Right ventricle myocardium inferior (tissue), 1 donor: ENCODE results near the gene THAP6. TPM values are rescaled to one million over a fixed set of nuclear protein-coding genes. Genes with fewer than 3 reads are reported as not detected.
"Not testable (repeated sequence)": the region's sequence is repeated elsewhere in the genome, so short reads cannot be mapped to it uniquely, and the experiment has no call there.

Experiments
- ATAC-seq: fragments of 200-7000 bp; cut with Tn5 transposase; one replicate; pipeline ENCODE4 v1.9.1; 2020; ENCODE audit warnings: mild to moderate bottlenecking, moderate library complexity
- DNase-seq: peaks from one replicate; pipeline ENCODE4 v3.0.0; 2021; ENCODE audit errors: missing footprints
- intact Hi-C: fragments of 100-400 bp; cut with DNase I; formaldehyde crosslinking; loops from one replicate; pipeline ENCODE4 v1.11.0; 2022
- long read RNA-seq: library from polyadenylated mRNA; unstranded; transcript quantifications from one replicate; pipeline ENCODE4 v2.0.0, GENCODE V29; 2021
- total RNA-seq: library from RNA; stranded (reverse); fragmentation: NEBNext Ultra II Directional; extraction: Animal tissue kit (Norgen Biotek cat#: 25700); gene quantifications from one replicate; pipeline ENCODE4 v1.2.1, GENCODE V29; 2021
- donor health status: DM: no; HTN: yes; CAD: no; lungs with severe emphysema.

THAP6 gene, protein sequence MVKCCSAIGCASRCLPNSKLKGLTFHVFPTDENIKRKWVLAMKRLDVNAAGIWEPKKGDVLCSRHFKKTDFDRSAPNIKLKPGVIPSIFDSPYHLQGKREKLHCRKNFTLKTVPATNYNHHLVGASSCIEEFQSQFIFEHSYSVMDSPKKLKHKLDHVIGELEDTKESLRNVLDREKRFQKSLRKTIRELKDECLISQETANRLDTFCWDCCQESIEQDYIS
- 20.8 TPM for total RNA-seq
- long read RNA-seq, partial matches to known transcripts: 0 of 5 reads
- long read RNA-seq, other reads (novel, unspliced or antisense): 3 of 5 reads

DNA sequence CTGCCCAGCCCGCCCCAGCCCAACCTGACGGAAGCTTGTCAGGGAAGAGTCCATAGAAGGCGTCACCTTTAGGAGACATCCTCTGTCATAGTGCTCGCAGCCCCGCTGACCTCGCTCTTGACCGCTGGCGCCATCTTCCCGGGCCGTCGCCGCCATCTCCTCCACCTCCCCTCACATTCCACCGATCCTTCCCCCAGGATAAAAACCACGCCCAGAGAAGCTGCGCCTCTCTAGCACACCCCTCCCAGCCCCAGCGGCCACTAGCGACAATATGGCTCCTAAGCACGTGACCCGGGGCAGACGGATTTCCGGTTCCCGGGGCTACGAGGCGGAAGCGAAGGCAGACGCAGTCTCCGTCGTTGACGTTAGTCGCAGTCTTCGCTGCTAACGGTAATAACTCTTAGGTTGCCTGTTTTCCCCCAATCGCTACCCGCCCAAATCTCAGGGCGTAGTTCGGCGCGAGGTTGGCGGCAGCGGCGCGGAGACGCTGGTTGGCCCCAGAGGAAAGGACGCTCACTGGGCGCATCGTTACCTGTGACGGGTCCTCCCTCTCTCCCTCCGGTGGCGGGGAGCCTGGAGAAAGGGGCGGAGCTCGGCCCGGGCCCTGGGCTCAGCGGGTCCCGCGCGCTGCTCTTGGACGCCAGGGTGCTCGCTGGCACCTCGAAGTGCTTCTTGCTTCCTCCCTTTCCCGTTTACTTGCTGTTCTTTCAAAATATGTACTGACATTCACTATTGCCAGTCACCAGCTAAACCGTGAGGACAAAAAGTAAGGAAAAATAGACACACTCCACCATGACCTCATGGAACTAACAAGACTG is at the start of gene THAP6, which contains the start of gene RCHY1:
THAP6 (plus strand) TSS at position 343 of the 818 bp plus-strand sequence. CDS start 980 bp downstream, outside the sequence.
RCHY1 (minus strand) TSS at position 273 of the 818 bp plus-strand sequence; CDS start at position 156, 117 bp downstream.
- DNase-seq: peak; percentile 98
- ATAC-seq: peak; percentile 98
- intact Hi-C loops: loop anchor here (5.0 kb wide), 1 partner anchor 158 kb away; the partner anchor contains the start of gene G3BP2

DNA sequence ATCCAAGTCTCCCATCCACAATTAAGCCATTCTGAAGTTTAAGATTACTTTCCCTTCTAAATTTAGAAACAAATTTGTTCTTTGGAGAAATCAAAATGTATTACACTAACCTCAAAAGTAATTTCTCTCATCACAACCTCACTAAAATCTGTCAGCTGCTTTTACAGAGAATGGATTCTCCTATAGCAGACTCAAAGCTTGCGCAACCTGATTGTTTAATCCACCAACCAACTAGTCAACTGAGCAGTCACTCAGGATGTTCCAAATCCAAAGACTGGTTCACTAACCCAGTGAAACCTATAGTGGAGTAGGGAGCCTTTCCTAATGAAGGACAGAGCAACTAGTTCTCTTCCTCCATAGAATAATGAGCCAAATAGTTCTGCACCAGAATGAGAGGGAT is 44.4 kb upstream of the THAP6 start:
- no peak for ATAC-seq

DNA sequence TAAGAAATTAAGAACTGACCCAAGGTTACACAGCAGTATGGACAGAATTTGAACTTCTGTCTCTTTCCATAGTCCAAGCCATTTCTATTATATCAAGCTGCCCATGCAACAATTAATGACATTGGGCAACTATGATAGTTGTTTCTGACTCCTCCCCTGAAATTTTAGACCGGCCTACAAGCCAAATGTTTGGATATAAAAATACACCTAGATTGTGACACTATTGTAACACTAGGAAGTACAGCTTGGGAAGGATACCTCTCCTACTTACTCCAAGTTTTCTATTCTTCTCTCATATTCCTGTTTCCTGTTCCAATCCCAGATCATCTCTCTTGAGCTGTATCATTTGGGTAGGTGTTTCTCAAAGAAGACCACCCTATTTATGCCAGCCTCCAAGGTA is 43.5 kb upstream of the THAP6 start:
- intact Hi-C loops: loop anchor here (5.0 kb wide), 1 partner anchor 538 kb away; the partner anchor contains the start of gene PARM1
- DNase-seq: no peak

More for the DNA sequence above, 44.4 kb upstream of the THAP6 start:
- intact Hi-C loops: loop anchor here (5.0 kb wide), 1 partner anchor 538 kb away; the partner anchor contains the start of gene PARM1
- DNase-seq: no peak

DNA sequence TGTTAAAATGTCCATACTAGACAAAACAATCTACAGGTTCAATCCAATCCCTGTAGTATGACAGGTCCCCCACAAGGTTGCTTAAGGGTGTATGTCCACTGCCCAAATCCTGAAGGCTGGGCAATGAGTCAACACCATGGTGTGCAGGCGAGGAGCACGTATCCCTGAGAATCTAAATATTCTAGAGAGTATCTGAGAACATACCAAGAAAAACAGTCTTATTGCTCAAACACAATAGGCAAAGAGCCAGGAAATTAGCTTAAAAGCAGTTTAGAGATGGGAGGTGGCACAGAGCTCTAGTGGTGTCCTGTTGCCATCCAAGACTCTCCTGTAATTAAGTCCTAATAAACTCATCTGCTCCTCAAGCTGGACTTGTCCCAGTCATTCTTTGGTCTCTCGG is 37.1 kb upstream of the THAP6 start:
- intact Hi-C loops: no loop called here
- DNase-seq: no peak
- ATAC-seq: no peak

More for the DNA sequence above, 43.5 kb upstream of the THAP6 start:
- ATAC-seq: no peak

DNA sequence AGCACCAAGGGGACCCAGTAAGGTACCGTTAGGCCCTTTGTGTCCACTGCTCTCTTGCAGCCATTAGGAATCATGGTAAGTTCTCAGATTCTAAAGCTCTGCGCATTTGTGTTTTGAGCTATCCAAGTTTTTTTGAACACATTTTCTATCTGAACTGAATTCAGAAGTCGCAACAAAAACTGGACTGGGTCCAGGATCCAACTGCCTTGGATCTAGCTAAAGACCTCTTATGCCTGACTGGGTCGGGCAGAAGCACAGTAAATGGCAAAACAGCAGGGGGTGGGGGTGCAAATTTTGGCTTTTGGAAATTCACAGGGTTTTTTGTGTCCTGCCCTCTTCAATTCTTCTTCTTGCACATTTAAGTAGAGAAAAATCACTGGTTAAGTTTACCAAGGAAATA is 30.1 kb upstream of the THAP6 start:
- intact Hi-C loops: no loop called here

DNA sequence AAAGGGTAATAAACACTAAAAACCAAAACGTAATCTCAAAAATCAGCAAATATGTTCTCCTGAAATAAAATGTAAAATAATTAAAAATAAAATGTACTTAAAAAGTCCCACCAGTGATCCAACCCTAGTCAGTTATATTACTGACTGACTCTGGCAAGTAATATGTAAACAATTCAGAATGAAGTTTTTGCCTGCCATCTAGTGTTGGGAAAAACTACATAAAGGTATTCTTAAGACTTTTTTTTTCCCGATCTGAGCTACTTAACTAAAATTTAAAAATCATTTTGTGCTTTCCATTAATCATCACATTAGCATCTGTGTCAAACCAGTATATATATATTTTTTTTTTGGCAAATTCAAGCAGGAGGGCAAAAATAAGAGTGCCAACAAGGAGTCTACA is 24.1 kb upstream of the THAP6 start:
- ATAC-seq (no peak), DNase-seq (no peak)
- intact Hi-C loops: loop anchor here (10.0 kb wide), 1 partner anchor 615 kb away; no protein-coding TSS in a partner anchor

More for the DNA sequence above, 30.1 kb upstream of the THAP6 start:
- no peak for ATAC-seq
- no peak for DNase-seq

DNA sequence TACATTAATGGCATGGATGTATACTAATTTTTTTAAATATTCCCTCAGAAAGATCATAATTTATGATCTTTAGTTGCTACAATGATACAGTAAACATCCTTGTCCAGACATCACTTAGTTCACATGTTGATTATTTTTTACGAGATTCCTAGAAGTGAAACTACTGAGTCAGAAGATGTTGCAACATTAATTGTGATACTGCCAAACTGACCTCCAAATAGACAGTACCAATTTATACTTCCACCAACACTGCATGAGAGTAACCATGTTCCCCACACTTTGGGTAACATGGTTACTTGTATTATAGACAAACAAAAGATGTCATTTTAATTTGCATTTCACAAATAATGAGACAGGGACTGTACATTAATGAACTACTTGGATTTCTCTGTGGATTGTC is 19.7 kb upstream of the THAP6 start:
- ATAC-seq: peak; percentile 65
- intact Hi-C loops: loop anchor here (10.0 kb wide), 1 partner anchor 620 kb away; no protein-coding TSS in a partner anchor
- no peak for DNase-seq

DNA sequence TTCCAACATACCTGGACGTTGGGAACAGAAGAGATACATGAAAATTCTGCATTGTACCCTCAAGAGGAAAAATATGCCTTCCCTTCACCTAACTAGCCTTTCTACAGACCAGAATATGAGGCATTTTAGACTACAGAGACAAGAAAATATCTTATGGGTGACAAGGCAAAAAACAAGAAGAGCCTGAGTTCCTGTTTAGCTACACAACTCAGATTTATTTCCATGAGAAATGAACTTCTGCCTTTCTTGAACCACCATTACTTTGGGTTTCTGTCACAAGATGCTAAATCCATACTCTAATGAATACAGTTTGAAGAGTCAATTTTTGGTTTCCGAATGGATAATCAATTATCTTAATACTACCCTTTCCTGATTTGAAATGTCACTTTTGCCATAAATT is 18.8 kb upstream of the THAP6 start:
- DNase-seq: no peak
- no peak for ATAC-seq
- intact Hi-C loops: loop anchor here (10.0 kb wide), 1 partner anchor 621 kb away; no protein-coding TSS in a partner anchor

DNA sequence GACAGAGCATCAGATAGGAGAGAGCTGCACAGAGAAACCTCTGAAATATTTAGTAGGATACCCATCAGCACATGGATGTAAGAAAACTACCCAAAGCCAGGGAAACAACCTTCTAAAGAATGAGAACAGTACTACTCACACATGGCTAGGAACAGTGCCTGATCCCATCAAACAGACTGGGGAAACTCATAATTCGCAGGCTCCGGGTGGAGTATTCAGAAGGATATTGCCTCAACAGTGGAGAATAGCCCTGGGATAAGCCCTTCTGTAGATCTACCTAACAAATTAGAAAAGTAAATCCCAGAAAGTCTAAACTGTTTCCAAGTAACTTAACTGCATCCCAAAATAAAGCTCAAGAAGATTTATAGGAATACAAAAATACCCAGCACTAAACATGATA is 17.9 kb upstream of the THAP6 start:
- DNase-seq (no peak), ATAC-seq (no peak)
- intact Hi-C loops: loop anchor here (10.0 kb wide), 1 partner anchor 622 kb away; no protein-coding TSS in a partner anchor

DNA sequence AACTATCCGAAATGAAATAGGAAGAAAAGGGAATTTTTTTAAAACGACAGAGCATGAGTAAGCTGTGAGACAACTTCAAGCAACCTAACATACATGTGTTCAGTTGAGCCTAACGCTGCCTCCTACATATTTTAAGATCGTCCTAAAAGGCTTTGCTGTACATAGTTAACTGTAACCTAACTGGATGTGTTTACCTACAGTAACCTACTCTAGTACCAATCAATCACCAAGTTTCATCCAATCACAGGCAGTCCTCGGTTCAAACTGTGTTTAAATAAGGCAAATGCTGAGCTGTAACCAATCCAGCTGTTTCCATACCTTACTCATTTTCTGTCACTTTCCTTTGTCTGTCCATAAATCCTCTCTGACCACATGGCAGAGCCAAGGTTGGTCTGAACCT is 17.1 kb upstream of the THAP6 start:
- no peak for ATAC-seq
- no peak for DNase-seq
- intact Hi-C loops: loop anchor here (10.0 kb wide), 1 partner anchor 622 kb away; no protein-coding TSS in a partner anchor

DNA sequence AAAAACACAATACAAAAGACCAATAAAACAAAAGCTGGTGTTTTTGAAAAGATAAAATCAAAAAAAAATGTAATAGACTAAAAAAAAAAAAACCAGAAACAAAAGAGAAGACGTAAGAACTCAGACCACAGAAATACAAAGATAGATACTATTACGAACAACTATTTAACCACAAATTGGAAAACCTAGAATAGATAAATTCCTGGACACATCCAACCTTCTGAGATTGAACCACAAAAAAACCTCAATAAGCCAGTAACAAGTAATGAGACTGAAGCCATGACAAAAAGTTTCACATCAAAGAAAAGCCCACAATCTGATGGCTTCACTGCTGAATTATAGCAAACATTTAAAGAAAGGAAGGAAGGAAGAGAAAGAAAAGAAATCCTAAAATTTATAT is 16.2 kb upstream of the THAP6 start:
- intact Hi-C loops: loop anchor here (10.0 kb wide), 1 partner anchor 623 kb away; no protein-coding TSS in a partner anchor
- DNase-seq: no peak
- no peak for ATAC-seq

DNA sequence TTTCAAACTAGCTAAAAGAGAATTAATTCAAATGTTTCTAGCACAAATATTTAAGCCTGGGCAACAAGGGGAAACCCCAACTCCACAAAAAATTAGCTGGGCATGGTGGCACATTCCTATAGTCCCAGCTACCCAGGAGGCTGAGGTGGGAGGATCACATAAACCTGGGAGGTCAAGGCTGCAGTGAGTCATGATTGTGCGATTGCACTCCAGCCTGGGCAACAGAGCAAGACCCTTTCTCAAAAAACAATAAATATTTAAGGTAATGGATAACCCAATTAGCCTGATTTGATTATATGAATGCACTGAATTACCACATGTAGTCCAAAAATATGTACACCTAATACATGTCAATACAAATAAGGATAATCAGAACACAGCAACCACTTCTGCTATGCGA is 14.4 kb upstream of the THAP6 start:
- intact Hi-C loops: loop anchor here (10.0 kb wide), 1 partner anchor 625 kb away; no protein-coding TSS in a partner anchor
- DNase-seq: no peak
- no peak for ATAC-seq

DNA sequence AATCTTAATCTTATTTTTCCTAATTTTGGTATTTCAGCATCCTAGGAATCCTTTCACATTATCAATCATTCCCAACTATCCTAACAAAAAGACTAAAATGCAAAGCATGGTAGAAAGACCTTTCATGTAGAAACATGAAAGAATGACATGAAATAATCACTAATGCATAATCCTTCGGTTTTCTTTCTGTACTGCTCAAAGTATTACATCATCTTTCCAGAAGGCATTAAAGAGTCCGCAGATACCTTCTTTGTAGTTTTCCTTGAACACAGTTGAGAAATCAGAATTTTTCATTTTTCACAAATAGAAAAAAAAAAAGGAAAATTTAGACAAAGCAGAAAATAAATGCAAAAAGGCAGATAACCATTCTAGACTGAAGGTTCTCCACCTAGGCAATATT is 11.6 kb upstream of the THAP6 start:
- intact Hi-C loops: no loop called here
- ATAC-seq: no peak
- DNase-seq: no peak

DNA sequence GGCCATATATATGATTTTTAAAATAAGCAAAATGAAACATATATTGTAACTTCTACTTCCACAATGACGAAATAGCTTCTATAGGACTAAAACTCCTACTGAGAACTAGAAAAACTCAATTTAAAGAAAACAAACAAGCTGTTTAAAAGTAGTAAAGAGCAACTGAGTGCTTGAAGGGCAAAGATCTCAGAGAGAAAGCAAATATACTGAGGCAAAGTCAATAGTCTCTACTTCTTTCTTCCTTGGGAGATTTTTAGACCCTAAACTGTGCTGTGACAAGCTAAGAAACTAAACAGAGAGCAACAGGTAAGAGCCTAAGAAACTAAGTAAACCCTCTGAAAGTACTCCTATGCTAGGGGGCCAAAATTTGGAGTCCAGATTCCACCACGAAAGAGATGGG is 8.6 kb upstream of the THAP6 start:
- DNase-seq (no peak), ATAC-seq (no peak)
- intact Hi-C loops: no loop called here

DNA sequence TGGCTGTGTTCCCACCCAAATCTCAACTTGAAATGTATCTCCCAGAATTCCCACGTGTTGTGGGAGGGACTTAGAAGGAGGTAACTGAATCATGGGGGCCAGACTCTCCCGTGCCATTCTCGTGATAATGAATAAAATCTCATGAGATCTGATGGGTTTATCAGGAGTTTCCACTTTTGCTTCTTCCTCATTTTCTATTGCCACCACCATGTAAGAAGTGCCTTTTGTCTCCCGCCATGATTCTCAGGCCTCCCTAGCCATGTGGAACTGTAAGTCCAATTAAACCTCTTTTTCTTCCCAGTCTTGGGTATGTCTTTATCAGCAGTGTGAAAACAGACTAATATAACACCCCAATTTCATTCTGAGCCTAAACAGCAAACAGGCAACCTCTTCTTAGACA is 4.7 kb upstream of the THAP6 start:
- ATAC-seq, intact Hi-C loops, DNase-seq: not testable (repeated sequence)

DNA sequence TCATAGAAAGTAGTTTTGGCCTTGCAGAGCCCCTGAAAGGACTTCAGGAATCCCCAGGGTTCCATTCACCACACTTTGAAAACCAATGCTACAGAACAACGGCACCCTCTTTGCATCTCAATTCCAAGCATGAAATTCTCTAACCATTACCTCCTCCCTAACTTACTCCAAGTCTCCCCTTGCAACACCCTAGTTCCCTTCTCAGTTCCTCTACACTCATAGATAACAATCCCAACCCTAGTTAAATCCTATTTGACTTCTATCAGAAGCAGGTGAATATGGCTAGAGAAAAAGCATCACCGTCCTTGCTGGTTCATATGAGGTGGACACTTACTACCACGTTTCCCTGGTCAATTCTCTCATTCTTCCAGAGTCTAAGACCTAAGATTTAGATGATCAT is 2.4 kb upstream of the THAP6 start:
- no peak for ATAC-seq
- intact Hi-C loops: loop anchor here (5.0 kb wide), 1 partner anchor 160 kb away; the partner anchor contains the start of gene G3BP2
- DNase-seq: no peak

DNA sequence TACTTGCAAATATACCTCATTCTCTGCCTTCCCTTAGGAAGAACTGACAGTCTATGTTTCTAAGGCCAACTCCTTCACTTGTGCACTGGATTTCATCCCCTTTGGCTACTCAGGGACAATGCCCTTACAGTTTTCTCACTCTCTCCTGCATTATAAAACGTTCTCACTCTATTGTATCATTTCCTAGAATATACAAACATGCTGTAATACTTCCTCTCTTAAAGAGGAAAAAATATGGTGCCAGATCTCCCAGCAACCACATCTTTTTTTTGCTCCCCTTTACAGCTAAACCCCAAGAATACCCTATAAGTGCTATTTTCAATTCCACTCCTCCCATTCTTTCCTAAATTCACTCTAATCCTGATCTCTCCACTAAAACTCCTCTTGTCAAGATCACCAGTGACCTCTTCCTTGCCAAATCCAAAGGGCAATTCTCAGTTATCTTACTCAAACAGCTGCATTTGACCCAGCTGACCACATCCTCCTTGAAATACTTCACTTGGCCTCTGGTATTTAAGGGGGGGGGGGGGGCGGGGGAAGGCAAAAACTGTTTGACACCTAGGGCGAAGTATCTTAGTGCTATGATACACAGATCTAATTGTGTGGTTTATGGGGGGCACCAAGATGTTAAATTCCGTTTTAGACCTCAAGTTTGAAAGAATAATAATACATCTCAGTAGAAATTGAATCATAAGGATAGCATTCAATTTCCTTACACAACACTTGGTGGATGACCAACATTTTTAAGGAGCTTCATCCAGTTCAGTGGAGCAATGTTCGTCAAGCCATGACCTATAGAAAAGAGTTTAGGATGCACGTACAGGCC is 1.7 kb upstream of the THAP6 start:
- intact Hi-C loops: loop anchor here (5.0 kb wide), 1 partner anchor 160 kb away; the partner anchor contains the start of gene G3BP2
- ATAC-seq: no peak

DNA sequence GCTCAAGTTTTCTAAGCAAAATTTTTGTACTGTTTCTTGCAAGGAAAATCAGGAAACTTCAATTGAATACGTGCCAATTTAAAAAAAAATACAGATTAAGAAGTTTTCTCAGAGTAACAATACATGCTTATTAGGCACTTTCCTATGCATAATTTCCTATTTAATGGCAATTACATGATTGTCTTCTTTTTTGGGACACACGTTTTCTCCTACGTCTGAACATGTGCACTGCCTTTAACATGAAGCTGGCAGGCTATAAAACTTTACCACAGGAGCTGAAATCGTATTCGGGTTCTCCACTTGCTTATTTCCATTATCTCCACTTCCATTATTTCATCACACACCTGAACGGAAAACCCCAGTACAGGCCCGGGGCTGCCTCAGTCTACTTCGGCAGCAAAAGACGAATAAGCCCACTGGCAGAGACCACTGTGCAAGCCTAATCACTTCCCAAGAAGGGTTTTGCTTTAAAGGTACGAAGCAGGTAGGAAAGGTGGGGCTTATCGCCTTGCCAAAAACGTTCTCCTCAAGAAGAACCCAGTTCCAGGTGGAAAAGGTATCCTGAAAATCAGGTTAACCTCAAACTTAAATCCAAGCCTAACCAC is 645 bp upstream of the THAP6 start:
- intact Hi-C loops: loop anchor here (5.0 kb wide), 1 partner anchor 159 kb away; the partner anchor contains the start of gene G3BP2
- DNase-seq (no peak), ATAC-seq (no peak)

More for the DNA sequence above, 1.7 kb upstream of the THAP6 start:
- no peak for DNase-seq
